ENCODE measurements around the gene ZNF574. TPM values are rescaled to one million over a fixed set of nuclear protein-coding genes. Genes with fewer than 3 reads are reported as not detected.

ZNF574 gene
- total RNA-seq, 2 donors from 2014 or later, result 11.0 to 14.0 TPM

DNA sequence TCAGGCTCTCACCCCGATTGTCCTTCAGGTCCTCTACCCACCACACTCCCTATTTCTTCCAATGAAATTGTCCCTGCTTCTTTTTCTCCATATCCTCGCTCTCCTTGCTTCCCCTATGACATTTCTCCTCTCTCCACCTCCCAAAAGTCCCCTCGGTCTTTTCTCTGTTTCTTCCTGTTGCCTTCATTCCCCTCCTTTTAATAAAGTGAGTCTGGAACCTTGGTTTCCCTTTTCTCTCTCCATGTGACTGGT lies 676 bp upstream of the ZNF574 start:
- DNase-seq, result no peak
- peak; percentile 16 for ATAC-seq

DNA sequence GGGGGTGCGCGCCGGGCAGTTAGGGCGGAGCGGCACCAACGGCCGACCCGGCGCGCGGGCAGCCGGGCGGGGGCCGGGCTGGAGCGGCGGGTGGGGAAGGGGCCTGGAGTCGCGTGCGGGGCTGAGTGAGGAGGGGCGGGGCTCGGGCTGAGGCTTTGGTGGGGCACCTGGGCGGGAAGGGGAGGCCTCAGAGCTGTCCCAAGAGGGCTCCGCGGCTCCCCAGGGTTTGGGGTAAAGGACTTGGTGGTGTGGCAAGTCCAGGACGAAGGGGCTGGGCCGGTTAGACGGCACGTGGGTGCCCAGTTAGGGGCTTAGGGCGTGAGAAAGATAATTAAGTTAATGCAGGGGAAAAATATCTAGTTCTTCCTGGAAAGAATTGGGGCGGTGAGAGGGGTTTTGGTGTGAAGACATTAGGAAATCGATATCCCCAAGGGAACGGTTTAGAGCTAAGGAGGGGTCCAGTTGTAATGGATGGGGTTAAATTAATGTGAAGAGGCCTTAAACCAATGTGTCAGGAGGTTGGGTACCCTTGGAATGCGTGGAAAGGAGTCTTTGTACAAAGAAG lies 496 bp downstream of the ZNF574 start:
- peak; percentile 47 for ATAC-seq
- peak; percentile 56 to 64 for DNase-seq

More for the DNA sequence above, 676 bp upstream of the ZNF574 start:
- intact Hi-C loops (cut with DNase I, micrococcal nuclease), result no loop called here

DNA sequence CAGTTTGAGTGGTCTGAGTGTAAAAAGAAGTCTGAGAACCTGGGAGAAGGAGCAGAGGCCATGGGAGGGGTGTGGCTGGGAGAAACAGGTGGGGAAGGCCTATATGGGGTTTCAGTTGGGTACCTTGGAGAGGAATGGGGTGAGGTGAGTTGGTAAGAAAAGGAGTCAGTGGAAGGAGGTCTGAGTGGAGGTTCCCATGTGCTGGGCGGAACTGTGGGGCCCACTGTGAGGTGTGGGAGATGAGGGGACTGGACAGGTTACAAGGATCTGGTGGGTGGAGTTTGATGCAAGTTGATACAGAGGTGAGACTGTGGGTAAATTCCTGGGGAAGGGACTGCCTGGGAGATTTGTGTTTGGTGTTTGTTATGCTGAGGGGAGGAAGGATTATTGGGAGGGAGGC lies 2.1 kb downstream of the ZNF574 start:
- no peak for DNase-seq
- no peak for ATAC-seq
- intact Hi-C loops (cut with DNase I, micrococcal nuclease), result no loop called here

More for the DNA sequence above, 496 bp downstream of the ZNF574 start:
- intact Hi-C loops (cut with DNase I, micrococcal nuclease), result no loop called here

DNA sequence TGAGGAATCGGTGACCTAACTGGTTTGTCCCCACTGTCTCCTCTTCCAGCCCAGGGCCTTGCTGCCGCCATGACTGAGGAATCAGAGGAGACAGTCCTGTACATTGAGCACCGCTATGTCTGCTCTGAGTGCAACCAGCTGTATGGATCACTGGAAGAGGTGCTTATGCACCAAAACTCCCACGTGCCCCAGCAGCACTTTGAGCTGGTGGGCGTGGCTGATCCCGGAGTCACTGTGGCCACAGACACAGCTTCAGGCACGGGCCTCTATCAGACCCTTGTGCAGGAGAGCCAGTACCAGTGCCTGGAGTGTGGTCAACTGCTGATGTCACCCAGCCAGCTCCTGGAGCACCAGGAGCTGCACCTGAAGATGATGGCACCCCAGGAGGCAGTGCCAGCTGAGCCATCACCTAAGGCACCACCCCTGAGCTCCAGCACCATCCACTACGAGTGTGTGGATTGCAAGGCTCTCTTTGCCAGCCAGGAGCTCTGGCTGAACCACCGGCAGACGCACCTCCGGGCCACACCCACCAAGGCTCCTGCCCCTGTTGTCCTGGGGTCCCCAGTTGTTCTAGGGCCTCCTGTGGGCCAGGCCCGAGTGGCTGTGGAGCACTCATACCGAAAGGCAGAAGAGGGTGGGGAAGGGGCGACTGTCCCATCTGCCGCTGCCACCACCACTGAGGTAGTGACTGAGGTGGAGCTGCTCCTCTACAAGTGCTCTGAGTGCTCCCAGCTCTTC lies 2.7 kb downstream of the ZNF574 start:
- intact Hi-C loops (cut with DNase I, micrococcal nuclease), result no loop called here
- no peak for DNase-seq
- ATAC-seq, result no peak

DNA sequence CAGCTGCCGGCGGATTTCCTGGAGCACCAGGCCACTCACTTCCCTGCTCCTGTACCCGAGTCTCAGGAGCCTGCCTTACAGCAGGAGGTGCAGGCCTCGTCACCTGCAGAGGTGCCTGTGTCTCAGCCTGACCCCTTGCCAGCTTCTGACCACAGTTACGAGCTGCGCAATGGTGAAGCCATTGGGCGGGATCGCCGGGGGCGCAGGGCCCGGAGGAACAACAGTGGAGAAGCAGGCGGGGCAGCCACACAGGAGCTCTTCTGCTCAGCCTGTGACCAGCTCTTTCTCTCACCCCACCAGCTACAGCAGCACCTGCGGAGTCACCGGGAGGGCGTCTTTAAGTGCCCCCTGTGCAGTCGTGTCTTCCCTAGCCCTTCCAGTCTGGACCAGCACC lies 3.3 kb downstream of the ZNF574 start:
- DNase-seq (no peak), ATAC-seq (no peak)
- intact Hi-C loops (cut with DNase I, micrococcal nuclease), result no loop called here

DNA sequence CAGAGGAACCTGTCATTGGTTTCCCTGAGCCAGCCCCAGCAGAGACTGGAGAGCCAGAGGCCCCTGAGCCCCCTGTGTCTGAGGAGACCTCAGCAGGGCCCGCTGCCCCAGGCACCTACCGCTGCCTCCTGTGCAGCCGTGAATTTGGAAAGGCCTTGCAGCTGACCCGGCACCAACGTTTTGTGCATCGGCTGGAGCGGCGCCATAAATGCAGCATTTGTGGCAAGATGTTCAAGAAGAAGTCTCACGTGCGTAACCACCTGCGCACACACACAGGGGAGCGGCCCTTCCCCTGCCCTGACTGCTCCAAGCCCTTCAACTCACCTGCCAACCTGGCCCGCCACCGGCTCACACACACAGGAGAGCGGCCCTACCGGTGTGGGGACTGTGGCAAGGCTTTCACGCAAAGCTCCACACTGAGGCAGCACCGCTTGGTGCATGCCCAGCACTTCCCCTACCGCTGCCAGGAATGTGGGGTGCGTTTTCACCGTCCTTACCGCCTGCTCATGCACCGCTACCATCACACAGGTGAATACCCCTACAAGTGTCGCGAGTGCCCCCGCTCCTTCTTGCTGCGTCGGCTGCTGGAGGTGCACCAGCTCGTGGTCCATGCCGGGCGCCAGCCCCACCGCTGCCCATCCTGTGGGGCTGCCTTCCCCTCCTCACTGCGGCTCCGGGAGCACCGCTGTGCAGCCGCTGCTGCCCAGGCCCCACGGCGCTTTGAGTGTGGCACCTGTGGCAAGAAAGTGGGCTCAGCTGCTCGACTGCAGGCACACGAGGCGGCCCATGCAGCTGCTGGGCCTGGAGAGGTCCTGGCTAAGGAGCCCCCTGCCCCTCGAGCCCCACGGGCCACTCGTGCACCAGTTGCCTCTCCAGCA lies 4.2 kb downstream of the ZNF574 start:
- intact Hi-C loops (cut with DNase I, micrococcal nuclease), result no loop called here
- ATAC-seq, result no peak
- no peak for DNase-seq

DNA sequence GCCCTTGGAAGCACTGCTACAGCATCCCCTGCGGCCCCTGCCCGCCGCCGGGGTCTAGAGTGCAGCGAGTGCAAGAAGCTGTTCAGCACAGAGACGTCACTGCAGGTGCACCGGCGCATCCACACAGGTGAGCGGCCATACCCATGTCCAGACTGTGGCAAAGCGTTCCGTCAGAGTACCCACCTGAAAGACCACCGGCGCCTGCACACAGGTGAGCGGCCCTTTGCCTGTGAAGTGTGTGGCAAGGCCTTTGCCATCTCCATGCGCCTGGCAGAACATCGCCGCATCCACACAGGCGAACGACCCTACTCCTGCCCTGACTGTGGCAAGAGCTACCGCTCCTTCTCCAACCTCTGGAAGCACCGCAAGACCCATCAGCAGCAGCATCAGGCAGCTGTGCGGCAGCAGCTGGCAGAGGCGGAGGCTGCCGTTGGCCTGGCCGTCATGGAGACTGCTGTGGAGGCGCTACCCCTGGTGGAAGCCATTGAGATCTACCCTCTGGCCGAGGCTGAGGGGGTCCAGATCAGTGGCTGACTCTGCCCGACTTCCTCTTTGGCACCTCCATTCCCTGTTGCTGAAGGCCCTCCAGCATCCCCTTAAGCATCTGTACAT lies 4.9 kb downstream of the ZNF574 start:
- intact Hi-C loops (cut with DNase I, micrococcal nuclease), result no loop called here

DNA sequence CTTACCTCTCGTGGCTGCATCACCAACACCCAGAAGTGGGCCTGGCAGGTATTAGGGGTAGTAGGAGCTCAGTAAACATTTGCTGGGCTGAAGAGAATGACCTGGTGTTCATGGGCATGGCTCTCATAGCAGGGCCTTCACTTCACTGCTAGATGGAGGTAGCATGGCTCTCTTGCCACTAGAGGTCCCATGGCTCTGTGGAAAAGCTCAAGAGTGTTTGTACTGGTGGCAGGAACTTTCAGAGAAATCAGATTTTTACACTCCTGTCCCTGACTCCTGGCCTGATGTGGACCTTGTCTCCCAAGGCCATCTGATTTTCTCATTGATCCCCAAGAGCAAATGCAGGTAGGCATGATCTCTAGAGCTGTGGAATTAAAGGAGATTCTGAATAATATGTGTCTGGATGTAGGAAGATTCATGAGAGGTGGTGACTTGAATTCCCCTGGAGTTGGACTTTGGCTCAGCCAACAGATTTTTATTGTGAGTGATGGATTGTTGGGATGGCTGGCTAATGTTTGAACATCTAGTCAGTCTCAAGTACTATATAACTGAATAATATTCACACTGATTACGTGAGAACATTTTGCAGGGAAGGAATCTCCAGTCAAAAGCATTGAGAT lies 5.7 kb downstream of the ZNF574 start:
- ATAC-seq, result peak; percentile 82
- intact Hi-C loops (cut with DNase I, micrococcal nuclease), result no loop called here
- DNase-seq, result peak in 1 of 2 donors; percentile 18

More for the DNA sequence above, 4.9 kb downstream of the ZNF574 start:
- ATAC-seq (no peak), DNase-seq (no peak)

DNA sequence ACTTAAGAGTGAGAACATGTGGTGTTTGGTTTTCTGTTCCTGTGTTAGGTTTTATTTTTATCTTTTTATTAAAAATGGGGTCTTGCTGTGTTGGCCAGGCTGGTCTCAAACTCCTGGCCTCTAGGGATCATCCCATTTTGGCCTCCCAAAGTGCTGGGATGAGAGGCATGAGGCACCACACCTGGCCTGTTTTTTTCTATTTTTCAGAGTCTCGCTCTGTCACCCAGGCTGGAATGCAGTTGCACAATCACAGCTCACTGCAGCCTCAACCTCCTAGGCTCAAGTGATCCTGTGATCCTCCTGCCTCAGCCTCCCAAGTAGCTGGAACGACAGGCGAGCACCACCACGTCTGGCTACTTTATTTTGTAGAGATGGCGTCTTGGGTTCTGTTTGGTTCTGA lies 7.6 kb downstream of the ZNF574 start:
- DNase-seq, result no peak
- intact Hi-C loops (cut with DNase I, micrococcal nuclease), result no loop called here
- no peak for ATAC-seq

DNA sequence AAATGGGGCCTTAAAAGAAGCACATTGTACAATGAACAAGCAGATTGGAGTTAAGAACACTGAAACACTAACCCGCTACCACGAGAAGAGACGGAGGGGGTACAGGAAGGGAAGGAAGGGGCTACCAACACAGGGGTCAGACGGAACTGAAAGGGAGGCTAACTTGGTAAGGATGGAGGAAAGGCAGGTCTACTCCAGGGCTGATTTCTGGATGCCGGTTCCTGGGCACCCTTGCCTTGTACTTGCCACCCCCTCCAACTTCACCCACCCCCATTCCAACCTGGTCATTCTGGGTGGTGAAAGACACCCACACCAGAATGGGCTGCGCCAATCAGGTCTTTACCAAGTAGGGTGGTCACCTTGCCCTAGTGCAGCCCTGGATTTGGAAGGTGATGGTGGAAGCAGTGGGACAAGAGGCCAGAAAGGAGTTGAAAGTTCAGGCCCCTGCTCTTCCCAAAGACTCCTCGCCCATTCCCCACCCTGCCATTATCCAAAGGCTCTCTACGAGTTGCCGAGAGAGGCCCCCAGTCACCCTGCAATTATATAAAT lies 10.3 kb downstream of the ZNF574 start:
- intact Hi-C loops (cut with DNase I, micrococcal nuclease), result no loop called here
- ATAC-seq (no peak), DNase-seq (no peak)

DNA sequence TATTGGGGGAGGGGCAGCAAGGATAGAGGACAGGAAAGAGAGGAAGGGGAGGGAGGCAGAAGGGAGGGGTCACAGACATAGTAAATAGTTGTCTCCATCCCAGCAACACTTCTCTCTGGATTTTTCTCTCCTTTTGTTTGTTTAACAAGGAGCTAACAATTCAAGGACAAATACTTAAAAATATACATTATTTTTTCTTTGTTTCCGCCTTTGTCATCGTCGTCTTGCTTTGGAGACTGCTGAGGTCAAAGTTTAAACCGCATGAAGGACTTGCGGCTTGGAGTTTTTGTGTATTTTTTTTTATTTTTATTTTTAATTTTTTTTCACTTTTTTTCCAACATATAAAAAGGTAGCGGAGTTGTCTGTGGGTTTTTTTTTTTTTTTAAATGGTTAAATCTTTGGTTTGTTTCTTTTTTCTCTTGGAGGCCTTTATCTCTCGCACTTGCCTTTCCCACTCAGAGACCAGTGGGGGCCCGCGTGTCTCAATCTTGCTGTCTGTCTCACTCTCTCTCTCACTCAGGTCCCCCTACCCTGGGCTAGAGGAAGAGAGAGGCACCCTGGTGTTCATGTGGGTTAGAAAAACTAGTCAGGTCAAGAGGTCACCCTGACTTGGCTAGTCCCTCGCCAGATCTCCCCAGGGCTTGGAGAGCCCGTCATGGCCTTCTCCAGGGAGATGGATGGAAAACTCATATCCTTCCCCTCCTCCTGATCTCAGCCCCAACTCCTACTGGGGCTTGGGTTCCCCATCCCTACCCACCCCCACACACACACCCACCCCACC lies 11.0 kb downstream of the ZNF574 start:
- DNase-seq, result no peak
- intact Hi-C loops (cut with DNase I, micrococcal nuclease), result no loop called here
- ATAC-seq, result no peak

DNA sequence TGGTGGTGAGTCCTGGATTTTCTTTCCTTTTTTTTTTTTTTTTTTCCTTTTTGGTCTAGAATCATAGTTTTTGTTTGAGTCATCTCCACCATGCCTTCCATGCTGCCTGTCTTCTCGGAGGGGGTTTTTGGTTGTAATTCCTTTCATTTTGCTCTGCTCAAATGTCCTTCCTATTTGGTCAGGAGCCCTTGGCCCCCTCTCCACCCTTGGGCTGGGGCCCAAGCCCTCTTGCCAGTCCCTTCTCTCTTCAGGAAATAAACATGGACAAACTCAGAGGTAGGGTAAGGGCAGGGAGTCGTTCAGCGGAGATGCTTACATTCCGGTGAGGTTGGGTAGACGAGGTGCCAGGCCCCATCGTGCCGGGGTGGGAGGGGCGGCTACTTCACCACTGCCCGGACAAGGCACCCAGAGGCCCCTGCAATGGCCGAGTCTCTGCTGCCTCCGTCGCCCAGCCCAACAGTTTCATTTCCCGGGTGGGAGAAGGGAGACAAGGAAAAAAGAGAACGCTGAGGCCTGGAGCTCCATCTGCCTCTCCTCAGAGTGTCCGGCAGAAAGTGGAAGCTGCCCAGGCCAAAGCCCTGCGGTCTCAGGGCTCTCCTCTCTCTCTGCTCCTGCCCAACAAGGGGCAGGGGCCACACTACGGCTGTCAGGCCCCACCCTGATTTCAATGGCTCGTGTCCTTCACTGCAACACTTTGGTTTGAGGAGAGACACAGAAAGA lies 12.7 kb downstream of the ZNF574 start:
- intact Hi-C loops (cut with DNase I, micrococcal nuclease), result no loop called here
- ATAC-seq, result no peak
- DNase-seq, result no peak

DNA sequence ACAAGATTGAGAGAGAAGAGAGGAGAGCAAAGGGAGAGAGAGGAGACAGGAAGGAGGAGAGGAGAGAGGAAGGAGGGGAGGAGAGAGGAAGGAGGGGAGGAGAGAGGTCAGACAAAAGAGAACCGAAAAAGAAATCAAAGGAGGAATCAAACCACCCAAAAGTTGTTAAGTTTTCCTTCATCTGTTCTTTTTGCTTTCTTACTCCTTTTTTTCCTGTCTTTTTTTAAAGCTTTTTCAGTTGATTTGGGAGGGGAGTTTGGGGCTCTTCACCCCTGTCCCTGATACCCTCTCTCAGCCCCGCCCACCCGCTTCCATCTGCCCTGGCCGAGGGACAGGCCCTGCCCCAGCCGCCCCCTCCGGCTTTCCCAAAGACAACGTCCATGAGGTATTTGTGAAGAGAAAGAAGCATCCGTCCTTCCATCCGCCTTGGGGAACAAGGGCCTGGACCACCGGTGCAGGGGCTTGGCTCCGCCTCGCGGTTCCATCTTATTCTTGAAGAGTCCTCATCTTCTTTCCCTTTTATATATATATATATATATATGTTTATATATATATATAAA lies 13.3 kb downstream of the ZNF574 start:
- DNase-seq (no peak), ATAC-seq (no peak)
- intact Hi-C loops (cut with DNase I, micrococcal nuclease), result no loop called here

DNA sequence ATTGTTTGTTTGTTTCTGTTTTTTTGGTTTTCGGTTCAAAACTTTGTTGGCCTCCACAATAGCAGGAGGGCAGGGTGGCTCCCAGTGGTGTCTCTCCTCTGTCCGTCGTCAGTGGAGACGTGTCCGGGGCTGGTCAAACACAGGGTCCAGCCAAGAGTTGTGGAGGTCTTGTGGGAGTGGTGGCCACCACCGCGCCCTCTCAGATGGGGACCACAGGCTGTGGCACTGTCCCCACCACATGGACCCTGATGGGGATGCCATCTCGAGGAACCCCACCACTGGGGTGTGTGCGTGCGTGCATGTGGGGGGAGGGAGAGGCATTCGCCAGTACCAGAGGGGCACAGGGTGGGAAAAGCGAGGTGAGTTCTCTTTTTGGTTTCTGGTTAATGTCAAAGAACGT lies 13.8 kb downstream of the ZNF574 start:
- no peak for ATAC-seq
- no peak for DNase-seq
- intact Hi-C loops (cut with DNase I, micrococcal nuclease), result no loop called here

DNA sequence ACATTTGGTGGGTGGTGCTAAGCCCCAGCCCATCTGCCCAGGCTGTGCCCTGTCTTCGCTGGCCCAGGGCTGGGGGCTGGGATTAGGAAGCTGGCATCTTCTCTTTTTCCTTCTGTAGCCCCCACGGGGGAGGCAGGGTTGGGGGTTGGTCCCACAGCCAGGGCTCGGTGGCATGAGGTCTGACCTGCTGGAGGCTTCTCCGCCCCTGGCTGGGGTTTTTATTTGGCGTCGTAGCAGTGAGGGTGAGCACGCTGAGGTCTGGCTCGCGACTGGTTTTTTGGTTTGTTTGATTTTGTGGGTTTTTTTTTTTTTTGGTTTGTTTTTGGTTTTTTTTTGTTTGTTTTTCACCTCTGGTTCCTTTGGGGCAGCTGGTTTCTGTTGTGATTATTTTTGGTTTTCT lies 14.7 kb downstream of the ZNF574 start:
- intact Hi-C loops (cut with DNase I, micrococcal nuclease), result no loop called here
- DNase-seq (no peak), ATAC-seq (no peak)

DNA sequence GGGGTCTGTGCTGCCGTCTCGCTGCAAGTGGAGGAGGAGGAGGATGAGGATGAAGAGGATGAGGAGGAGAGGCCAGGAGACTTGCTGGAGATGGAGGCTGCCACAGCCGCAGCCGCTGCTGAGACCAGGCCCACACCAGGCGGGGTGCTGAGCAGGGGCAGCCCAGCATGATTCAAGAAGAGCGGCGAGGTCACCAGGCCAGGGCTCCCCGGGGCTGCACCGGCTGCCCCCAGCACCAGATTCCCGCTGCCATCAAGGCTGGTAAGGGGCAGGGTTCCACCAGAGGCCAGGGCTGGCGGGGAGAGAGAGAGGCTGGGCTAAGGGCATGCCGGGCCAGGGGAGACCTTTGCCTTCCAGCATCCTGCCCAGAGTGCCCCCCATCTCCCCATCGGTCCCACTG lies 15.3 kb downstream of the ZNF574 start:
- no peak for DNase-seq
- intact Hi-C loops (cut with DNase I, micrococcal nuclease), result no loop called here

DNA sequence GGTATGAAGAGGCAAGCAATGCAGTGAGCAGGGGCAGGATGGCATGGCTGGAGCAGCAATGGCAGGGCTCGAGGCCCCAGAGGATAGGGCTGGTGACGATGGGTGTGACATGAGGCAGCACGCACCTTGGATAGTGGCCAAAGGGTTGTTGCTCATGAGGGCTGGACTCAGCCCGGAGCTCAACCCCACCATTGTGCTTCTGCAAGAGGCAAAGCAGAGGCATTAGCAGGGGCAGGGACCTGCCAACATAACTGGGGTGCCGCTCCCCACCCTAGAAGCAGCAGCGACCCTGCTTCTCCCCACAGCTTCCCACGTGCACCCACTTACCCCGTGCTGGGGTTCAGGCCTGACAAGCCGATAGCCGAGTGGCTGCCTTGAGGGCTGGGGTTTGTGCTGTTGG lies 15.8 kb downstream of the ZNF574 start:
- intact Hi-C loops (cut with DNase I, micrococcal nuclease), result no loop called here
- ATAC-seq (peak; percentile 89), DNase-seq (peak; percentile 57 to 71)

More for the DNA sequence above, 15.3 kb downstream of the ZNF574 start:
- ATAC-seq, result no peak

All from left colon (tissue), 2 donors.